ENCODE measurements around the gene HS3ST3A1.

Gene HS3ST3A1

DNA sequence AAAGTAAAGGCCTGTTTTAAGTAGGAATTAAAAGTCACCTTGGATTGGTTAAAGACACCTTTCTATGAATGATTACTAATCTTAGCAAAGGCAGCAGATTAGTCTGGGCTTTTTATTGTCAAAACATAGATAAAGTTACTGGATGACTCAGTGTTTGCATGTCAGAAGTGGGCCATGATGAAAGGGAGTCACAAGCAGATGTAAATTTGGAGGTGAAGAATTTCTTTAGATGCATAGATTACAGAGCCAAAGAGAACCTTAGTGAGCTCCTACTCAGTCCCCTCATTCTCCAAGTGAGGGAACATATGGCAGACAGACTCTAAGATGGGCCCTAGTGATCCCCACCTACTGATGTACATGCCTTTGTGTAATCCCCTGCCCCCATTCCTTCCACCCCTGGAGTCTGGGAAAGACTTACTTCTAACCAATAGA, 124.5 kb downstream of the HS3ST3A1 start:
- H3K4me1 ChIP-seq, result peaks cover 3% of the 10 kb centered on the region
- no peak overlapping the region for H2AFZ ChIP-seq
- TF ChIP-seq, protein P1, sequence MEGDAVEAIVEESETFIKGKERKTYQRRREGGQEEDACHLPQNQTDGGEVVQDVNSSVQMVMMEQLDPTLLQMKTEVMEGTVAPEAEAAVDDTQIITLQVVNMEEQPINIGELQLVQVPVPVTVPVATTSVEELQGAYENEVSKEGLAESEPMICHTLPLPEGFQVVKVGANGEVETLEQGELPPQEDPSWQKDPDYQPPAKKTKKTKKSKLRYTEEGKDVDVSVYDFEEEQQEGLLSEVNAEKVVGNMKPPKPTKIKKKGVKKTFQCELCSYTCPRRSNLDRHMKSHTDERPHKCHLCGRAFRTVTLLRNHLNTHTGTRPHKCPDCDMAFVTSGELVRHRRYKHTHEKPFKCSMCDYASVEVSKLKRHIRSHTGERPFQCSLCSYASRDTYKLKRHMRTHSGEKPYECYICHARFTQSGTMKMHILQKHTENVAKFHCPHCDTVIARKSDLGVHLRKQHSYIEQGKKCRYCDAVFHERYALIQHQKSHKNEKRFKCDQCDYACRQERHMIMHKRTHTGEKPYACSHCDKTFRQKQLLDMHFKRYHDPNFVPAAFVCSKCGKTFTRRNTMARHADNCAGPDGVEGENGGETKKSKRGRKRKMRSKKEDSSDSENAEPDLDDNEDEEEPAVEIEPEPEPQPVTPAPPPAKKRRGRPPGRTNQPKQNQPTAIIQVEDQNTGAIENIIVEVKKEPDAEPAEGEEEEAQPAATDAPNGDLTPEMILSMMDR (IDR thresholded peaks at IDR 0.05), result no peak
- no peak overlapping the region for H3K4me3 ChIP-seq (ENCODE audit: low read depth, low read length)
- H3K9me3 ChIP-seq (ENCODE audit: control insufficient read depth, low read length), result no peaks in the 10 kb centered on the region
- H3K36me3 ChIP-seq (ENCODE audit: control insufficient read depth, insufficient read depth, low read length), result no peaks in the 10 kb centered on the region
- no peaks in the 10 kb centered on the region for H3K79me2 ChIP-seq
- H3K27me3 ChIP-seq (ENCODE audit: control insufficient read depth, insufficient read depth, low read length), result peaks cover 1% of the 10 kb centered on the region
- no peak overlapping the region for H3K4me2 ChIP-seq (ENCODE audit: low read length)
- H3K27ac ChIP-seq, result no peak overlapping the region
- H3K9ac ChIP-seq, result no peak overlapping the region

DNA sequence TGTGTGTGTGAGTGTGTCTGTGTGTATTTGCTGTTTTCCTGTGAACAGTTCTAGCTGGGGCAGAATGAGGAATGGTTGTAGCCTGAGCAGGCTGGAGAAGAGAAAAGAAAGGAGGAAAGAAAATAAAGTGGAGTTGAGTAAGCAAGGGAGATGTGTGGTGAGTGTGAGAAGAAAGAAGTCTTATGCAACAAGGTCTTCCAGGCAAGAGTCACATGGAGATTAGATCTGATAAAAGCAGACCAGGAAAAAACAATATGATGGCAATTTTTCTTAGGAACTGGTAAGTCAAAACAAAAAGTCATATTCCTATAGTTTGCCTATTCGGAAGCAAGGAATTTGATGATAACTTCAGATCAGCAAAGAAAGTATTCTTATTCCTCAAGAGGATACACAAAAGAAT, 125.0 kb downstream of the HS3ST3A1 start:
- no peak overlapping the region for H3K4me2 ChIP-seq (ENCODE audit: low read length)
- peaks cover 3% of the 10 kb centered on the region for H3K27me3 ChIP-seq (ENCODE audit: control insufficient read depth, insufficient read depth, low read length)
- H2AFZ ChIP-seq, result no peak overlapping the region
- no peak overlapping the region for H3K4me3 ChIP-seq (ENCODE audit: low read depth, low read length)
- H3K27ac ChIP-seq, result no peak overlapping the region
- no peaks in the 10 kb centered on the region for H3K79me2 ChIP-seq
- no peaks in the 10 kb centered on the region for H3K36me3 ChIP-seq (ENCODE audit: control insufficient read depth, insufficient read depth, low read length)
- H3K9me3 ChIP-seq (ENCODE audit: control insufficient read depth, low read length), result no peaks in the 10 kb centered on the region
- H3K4me1 ChIP-seq, result peaks cover 3% of the 10 kb centered on the region
- TF ChIP-seq, protein P1 (IDR thresholded peaks at IDR 0.05), result no peak
- H3K9ac ChIP-seq, result no peak overlapping the region

DNA sequence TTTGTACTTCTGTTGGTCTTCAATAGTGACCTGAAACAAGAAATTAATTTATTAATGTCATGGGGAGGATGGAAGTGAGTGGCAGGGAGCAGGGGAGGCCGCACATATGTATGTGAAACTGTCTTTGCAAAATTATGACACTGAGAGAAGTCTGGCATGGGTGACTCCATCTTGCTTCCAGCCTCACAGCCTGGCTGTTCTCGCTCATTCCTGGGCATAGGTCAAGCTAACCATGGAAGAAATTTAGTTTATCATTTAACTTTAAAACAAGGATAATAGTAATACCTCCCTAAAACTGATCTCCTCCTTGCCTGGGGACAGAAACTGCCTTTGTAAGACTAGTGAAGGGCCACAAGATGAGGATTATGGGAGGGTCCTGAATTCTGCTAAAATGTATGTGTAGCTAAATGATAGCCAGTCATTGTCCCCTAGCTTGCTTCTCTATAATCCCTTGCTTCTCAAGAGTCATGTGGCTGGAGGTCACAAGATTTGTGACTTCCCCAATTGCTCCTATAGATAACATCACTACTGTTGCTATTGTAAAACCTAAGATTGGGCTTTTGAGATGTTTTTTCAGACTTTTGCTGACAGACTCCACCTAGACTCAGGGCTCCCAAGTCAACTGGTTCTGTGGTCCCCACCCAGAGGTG, 126.0 kb downstream of the HS3ST3A1 start:
- TF ChIP-seq, protein P1 (IDR thresholded peaks at IDR 0.05), result no peak
- H3K9ac ChIP-seq, result no peak overlapping the region

DNA sequence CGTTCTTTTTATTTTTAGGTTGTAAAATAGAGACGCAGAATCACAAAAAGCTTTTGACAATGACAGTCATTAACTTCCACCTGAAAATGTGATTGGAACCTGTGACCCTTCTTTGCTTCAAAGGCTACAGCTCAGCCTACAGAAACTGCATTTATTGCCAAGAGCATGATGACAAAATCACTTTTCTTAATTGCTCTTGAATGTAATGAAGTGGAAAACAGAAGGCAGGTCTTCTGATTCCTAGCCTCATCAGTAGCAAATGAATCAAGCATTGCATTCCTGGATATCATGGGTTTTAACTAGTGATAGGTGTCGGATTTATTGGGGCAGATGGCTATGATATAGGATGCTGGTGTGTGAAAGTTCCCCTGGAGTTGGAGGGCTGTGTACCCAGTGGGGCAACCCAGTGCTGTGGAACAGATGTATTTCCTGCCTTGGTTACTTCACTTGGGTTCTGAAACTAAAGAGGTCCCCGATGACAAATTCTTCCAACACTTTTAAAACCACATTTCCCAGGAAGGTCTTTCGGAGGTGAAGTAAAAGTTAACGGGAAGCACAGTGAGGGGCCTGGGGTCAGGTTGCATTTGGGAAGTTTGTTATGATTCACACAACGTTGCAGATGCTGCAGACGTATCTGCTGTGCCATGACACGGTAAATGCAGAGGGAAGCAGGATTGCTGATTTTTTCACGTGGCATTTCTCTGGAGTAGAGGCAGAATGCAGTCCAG, 127.5 kb downstream of the HS3ST3A1 start:
- Histone ChIP-seq H3K79me2 (no peaks in the 10 kb centered on the region), H3K36me3 (ENCODE audit: control insufficient read depth, insufficient read depth, low read length) (no peaks in the 10 kb centered on the region), H3K4me1 (peaks cover 3% of the 10 kb centered on the region), H2AFZ (no peak overlapping the region), H3K9ac (no peak overlapping the region), H3K4me2 (ENCODE audit: low read length) (no peak overlapping the region), H3K4me3 (ENCODE audit: low read depth, low read length) (no peak overlapping the region), H3K9me3 (ENCODE audit: control insufficient read depth, low read length) (no peaks in the 10 kb centered on the region), H3K27me3 (ENCODE audit: control insufficient read depth, insufficient read depth, low read length) (peaks cover 3% of the 10 kb centered on the region), H3K27ac (no peak overlapping the region)
- TF ChIP-seq, protein P1 (IDR thresholded peaks at IDR 0.05), result no peak

More for the DNA sequence above, 126.0 kb downstream of the HS3ST3A1 start:
- H3K4me3 ChIP-seq (ENCODE audit: low read depth, low read length), result no peak overlapping the region
- H3K36me3 ChIP-seq (ENCODE audit: control insufficient read depth, insufficient read depth, low read length), result no peaks in the 10 kb centered on the region
- H3K27ac ChIP-seq, result no peak overlapping the region
- no peaks in the 10 kb centered on the region for H3K9me3 ChIP-seq (ENCODE audit: control insufficient read depth, low read length)
- no peak overlapping the region for H3K4me2 ChIP-seq (ENCODE audit: low read length)
- peaks cover 3% of the 10 kb centered on the region for H3K4me1 ChIP-seq
- peaks cover 3% of the 10 kb centered on the region for H3K27me3 ChIP-seq (ENCODE audit: control insufficient read depth, insufficient read depth, low read length)
- H3K79me2 ChIP-seq, result no peaks in the 10 kb centered on the region
- no peak overlapping the region for H2AFZ ChIP-seq
